Left ventricle myocardium inferior (tissue), 1 donor: Measurements from ENCODE around the gene PPM1G. TPM values are rescaled to one million over a fixed set of nuclear protein-coding genes. Genes with fewer than 3 reads are reported as not detected.
A peak's percentile ranks its signal among the peaks of the same experiment; 100 is the strongest.

Experiments
- DNase-seq: peaks from one replicate; pipeline ENCODE4 v3.0.0-alpha.2; 2020
- H3K27ac ChIP-seq: fragments of 200-600 bp; replicated peaks from 2 replicates; pipeline ENCODE4 v1.8.0; 2021
- H3K27me3 ChIP-seq: fragments of 200-600 bp; 2 replicates; pipeline ENCODE4 v1.8.0; 2021; ENCODE audit warnings: low read depth
- H3K36me3 ChIP-seq: fragments of 200-600 bp; 2 replicates; pipeline ENCODE4 v1.8.0; 2021
- H3K4me1 ChIP-seq: fragments of 200-600 bp; 2 replicates; pipeline ENCODE4 v1.8.0; 2021
- H3K4me3 ChIP-seq: fragments of 200-600 bp; 2 replicates; pipeline ENCODE4 v1.8.0; 2021; ENCODE audit warnings: mild to moderate bottlenecking, moderate library complexity
- H3K9me3 ChIP-seq: fragments of 200-600 bp; replicated peaks from 2 replicates; pipeline ENCODE4 v1.8.0; 2021
- CTCF ChIP-seq: fragments of 200-600 bp; IDR thresholded peaks from 2 replicates; pipeline ENCODE4 v1.8.0; 2021; ENCODE audit warnings: antibody characterized with exemption, mild to moderate bottlenecking, borderline replicate concordance
- intact Hi-C: fragments of 100-400 bp; cut with micrococcal nuclease; formaldehyde crosslinking; loops from one replicate; pipeline ENCODE4 v1.11.0; 2022
- total RNA-seq: library from RNA; stranded (reverse); fragmentation: NEBNext Ultra II Directional; extraction: Animal tissue kit (Norgen Biotek cat#: 25700); gene quantifications from one replicate; pipeline ENCODE4 v1.2.1, GENCODE V29; 2021
- donor health status: DM: no; HTN: yes; CAD: no; lungs with severe emphysema.

Gene PPM1G
- total RNA-seq, 1 donor from 2014 or later = 34.4 TPM

GRCh38 chr2:27445615-27446014 lies 36.2 kb upstream of the PPM1G start:
- TF ChIP-seq CTCF = no peak
- no peak overlapping the region for H3K4me3 ChIP-seq
- H3K36me3 ChIP-seq = peaks cover 69% of the 10 kb centered on the region
- DNase-seq = no peak
- H3K27me3 ChIP-seq = no peaks in the 10 kb centered on the region
- no peak overlapping the region for H3K27ac ChIP-seq
- intact Hi-C loops = no loop called here
- H3K4me1 ChIP-seq = peaks cover 7% of the 10 kb centered on the region
- no peaks in the 10 kb centered on the region for H3K9me3 ChIP-seq

- DNase-seq = no peak
- Histone ChIP-seq H3K36me3 (peaks cover 70% of the 10 kb centered on the region), H3K4me1 (peaks cover 7% of the 10 kb centered on the region), H3K4me3 (no peak overlapping the region), H3K27me3 (no peaks in the 10 kb centered on the region), H3K9me3 (no peaks in the 10 kb centered on the region), H3K27ac (no peak overlapping the region)
- TF ChIP-seq CTCF = no peak
- intact Hi-C loops = no loop called here
Measured at GRCh38 chr2:27445155-27445554, 35.8 kb upstream of the PPM1G start.

GRCh38 chr2:27442920-27443282 lies 33.5 kb upstream of the PPM1G start:
- DNase-seq = no peak
- Histone ChIP-seq H3K36me3 (peaks cover 71% of the 10 kb centered on the region), H3K4me1 (peaks cover 7% of the 10 kb centered on the region), H3K9me3 (no peaks in the 10 kb centered on the region), H3K4me3 (no peak overlapping the region), H3K27ac (no peak overlapping the region), H3K27me3 (no peaks in the 10 kb centered on the region)
- intact Hi-C loops = no loop called here
- no peak for TF ChIP-seq CTCF

- Histone ChIP-seq H3K27me3 (no peaks in the 10 kb centered on the region), H3K9me3 (no peaks in the 10 kb centered on the region), H3K4me3 (peak within 1 kb of the TSS; percentile 14), H3K4me1 (peaks cover 7% of the 10 kb centered on the region), H3K27ac (no peak within 1 kb of the TSS), H3K36me3 (peaks cover 71% of the 10 kb centered on the region)
- DNase-seq = no peak
- peak; percentile 9 for TF ChIP-seq CTCF
- intact Hi-C loops = no loop called here
Measured at GRCh38 chr2:27441958-27442919, 32.8 kb upstream of the PPM1G start, which contains the start of gene KRTCAP3. TSS of gene KRTCAP3 (plus strand) at chr2:27442381. CDS start at chr2:27442413, 32 bp downstream.

- no peak for TF ChIP-seq CTCF
- Histone ChIP-seq H3K4me1 (peaks cover 7% of the 10 kb centered on the region), H3K27me3 (no peaks in the 10 kb centered on the region), H3K4me3 (no peak overlapping the region), H3K27ac (no peak overlapping the region), H3K9me3 (no peaks in the 10 kb centered on the region), H3K36me3 (peaks cover 75% of the 10 kb centered on the region)
- no peak for DNase-seq
- intact Hi-C loops = no loop called here
Measured at GRCh38 chr2:27441226-27441926, 32.0 kb upstream of the PPM1G start.
